HepG2 (cell line): ENCODE data around the gene TUT1. TPM values are rescaled to one million over a fixed set of nuclear protein-coding genes. Genes with fewer than 3 reads are reported as not detected.

Experiments used
- CCDC6 ChIP-seq: sonication (generic); formaldehyde crosslinking; IDR thresholded peaks from 2 replicates; pipeline ENCODE4 v1.8.1; 2022; ENCODE audit warnings: mild to moderate bottlenecking, missing genetic modification reagents, moderate library complexity
- GZF1 ChIP-seq: sonication (generic); formaldehyde crosslinking; IDR thresholded peaks from 2 replicates; pipeline ENCODE4 v1.5.1; 2020; ENCODE audit warnings: mild to moderate bottlenecking, missing genetic modification reagents
- KDM5A ChIP-seq: fragments of 200-600 bp; sonication (generic); IDR thresholded peaks from 2 replicates; pipeline ENCODE4 v1.7.0; 2018; ENCODE audit warnings: antibody characterized with exemption, mild to moderate bottlenecking, low read length, borderline replicate concordance
- MED8 ChIP-seq: sonication (generic); formaldehyde crosslinking; IDR thresholded peaks from 2 replicates; pipeline ENCODE4 v1.8.1; 2023; ENCODE audit warnings: mild to moderate bottlenecking, missing genetic modification reagents; ENCODE audit not compliant: insufficient replicate concordance
- MEF2D ChIP-seq: sonication (generic); formaldehyde crosslinking; IDR thresholded peaks from 2 replicates; pipeline ENCODE4 v1.5.1; 2020; ENCODE audit warnings: mild to moderate bottlenecking, missing genetic modification reagents
- NFIC ChIP-seq: IDR thresholded peaks from 2 replicates; pipeline ENCODE4 v1.6.1; 2012; ENCODE audit warnings: mild to moderate bottlenecking, low read length, inconsistent platforms
- SAFB2 ChIP-seq: sonication (generic); formaldehyde crosslinking; IDR thresholded peaks from 2 replicates; pipeline ENCODE4 v1.5.1; 2020; ENCODE audit warnings: missing genetic modification reagents, low read depth, mild to moderate bottlenecking, borderline replicate concordance
- SMARCE1 ChIP-seq: fragments of 450-650 bp; IDR thresholded peaks from 2 replicates; pipeline ENCODE4 v1.6.1; 2017; ENCODE audit warnings: borderline replicate concordance
- ZFX ChIP-seq: sonication (generic); formaldehyde crosslinking; IDR thresholded peaks from 2 replicates; pipeline ENCODE4 v1.4.0; 2020; ENCODE audit warnings: mild to moderate bottlenecking, low read depth, missing genetic modification reagents, moderate library complexity
- ZNF260 ChIP-seq: sonication (generic); formaldehyde crosslinking; IDR thresholded peaks from 2 replicates; pipeline ENCODE4 v1.4.0; 2020; ENCODE audit warnings: missing genetic modification reagents, low read depth, mild to moderate bottlenecking, borderline replicate concordance
- ZNF350 ChIP-seq: sonication (generic); formaldehyde crosslinking; IDR thresholded peaks from 2 replicates; pipeline ENCODE4 v1.4.0; 2020; ENCODE audit warnings: mild to moderate bottlenecking, low read depth, missing genetic modification reagents, borderline replicate concordance
- ZNF430 ChIP-seq: sonication (generic); formaldehyde crosslinking; IDR thresholded peaks from 2 replicates; pipeline ENCODE4 v1.9.0; 2021; ENCODE audit warnings: mild to moderate bottlenecking, missing genetic modification reagents
- ZNF572 ChIP-seq: sonication (generic); formaldehyde crosslinking; IDR thresholded peaks from 2 replicates; pipeline ENCODE4 v1.5.1; 2020; ENCODE audit warnings: mild to moderate bottlenecking, missing genetic modification reagents
- ZNF652 ChIP-seq: IDR thresholded peaks from 2 replicates; pipeline ENCODE4 v1.6.1; 2016; ENCODE audit warnings: low read depth, borderline replicate concordance
- ZNF747 ChIP-seq: sonication (generic); formaldehyde crosslinking; IDR thresholded peaks from 2 replicates; pipeline ENCODE4 v1.8.1; 2023; ENCODE audit warnings: missing genetic modification reagents, mild to moderate bottlenecking, borderline replicate concordance
- polyA plus RNA-seq, 8 experiments: library from polyadenylated mRNA; depleted of rRNA in 3 of 8; stranded (reverse) in 7 of 8; unstranded in 1 of 8; fragments of >200 nt; fragmentation: Illumina TruSeq in 4 of 8; extraction: Trizol in 4 of 8; gene quantifications; 2 replicates each; pipeline versions ENCODE4 v1.2.1 to v1.2.3, GENCODE V29; 2011 to 2016; ENCODE audit warnings: low read depth in 4 of 8, missing spikeins in 1 of 8, mixed read lengths in 1 of 8; ENCODE audit not compliant: insufficient read depth in 1 of 8
- total RNA-seq, 5 experiments: library from RNA; depleted of rRNA; stranded (reverse); fragments of >200 nt; fragmentation: Illumina TruSeq; extraction: Trizol; gene quantifications; 2 replicates each; pipeline ENCODE4 v1.2.3, GENCODE V29; 2016; ENCODE audit warnings: low read depth in 1 of 5
- TF ChIP-seq, protein P1 (sequence below): sonication (generic); formaldehyde crosslinking; IDR thresholded peaks from 2 replicates; pipeline ENCODE4 v1.9.0; 2021; ENCODE audit warnings: missing genetic modification reagents, borderline replicate concordance
- TF ChIP-seq, protein P2 (sequence below): sonication (generic); formaldehyde crosslinking; IDR thresholded peaks from 2 replicates; pipeline ENCODE4 v1.5.1; 2020; ENCODE audit warnings: missing genetic modification reagents, mild to moderate bottlenecking, borderline replicate concordance
- TF ChIP-seq, protein P3 (sequence below): IDR thresholded peaks from 2 replicates; pipeline ENCODE4 v1.6.1; 2018; ENCODE audit warnings: missing genetic modification reagents
- TF ChIP-seq, protein P4 (sequence below): sonication (generic); formaldehyde crosslinking; IDR thresholded peaks from 2 replicates; pipeline ENCODE4 v1.8.0; 2022; ENCODE audit warnings: missing genetic modification reagents, low read depth, mild to moderate bottlenecking, borderline replicate concordance

TUT1 gene
- total and polyA plus RNA-seq, 2 of the 13 experiments (the other 11 are each of a cell fraction or from before 2014, with no cell fraction given): 9.7 to 14.3 TPM

DNA sequence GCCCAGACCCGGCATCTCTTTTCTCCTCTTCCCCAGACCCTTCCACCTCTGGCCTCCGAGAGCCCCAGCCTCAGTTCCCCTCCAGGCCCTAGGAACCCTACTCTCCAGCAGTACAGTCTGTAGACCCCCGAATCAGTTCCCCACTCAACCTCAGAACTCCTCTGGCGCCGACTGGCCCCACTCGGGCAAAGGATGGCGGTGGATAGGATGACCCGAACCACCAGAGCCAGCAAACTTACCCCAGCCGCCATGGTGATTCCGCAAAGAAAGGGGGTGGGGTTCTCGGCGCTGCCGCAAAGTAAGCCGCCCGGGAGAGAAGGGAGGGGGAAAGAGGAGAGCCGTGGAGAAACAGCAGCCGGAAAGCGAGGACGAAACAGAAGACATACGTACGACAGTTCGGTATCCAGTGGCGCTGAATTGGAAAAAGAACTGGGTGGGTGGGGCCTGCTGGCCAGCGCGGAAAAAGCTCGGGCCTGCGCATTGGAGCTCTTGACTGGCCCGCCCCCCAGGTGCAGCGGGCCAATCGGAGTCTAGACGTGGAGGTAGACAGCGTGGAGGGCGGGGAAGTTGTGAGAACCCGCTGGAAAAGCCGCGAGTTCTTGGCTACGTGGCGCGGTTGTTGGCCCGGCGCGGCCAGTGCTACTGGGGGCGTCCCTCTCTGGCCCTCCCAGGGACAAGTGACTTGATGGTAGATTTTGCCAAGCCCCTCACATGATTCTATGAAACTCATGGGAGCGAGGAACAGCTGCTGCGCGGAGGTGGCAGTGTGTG lies 17.5 kb downstream of the TUT1 start, which contains the start of gene EEF1G (continued):
- TF ChIP-seq, protein P1, sequence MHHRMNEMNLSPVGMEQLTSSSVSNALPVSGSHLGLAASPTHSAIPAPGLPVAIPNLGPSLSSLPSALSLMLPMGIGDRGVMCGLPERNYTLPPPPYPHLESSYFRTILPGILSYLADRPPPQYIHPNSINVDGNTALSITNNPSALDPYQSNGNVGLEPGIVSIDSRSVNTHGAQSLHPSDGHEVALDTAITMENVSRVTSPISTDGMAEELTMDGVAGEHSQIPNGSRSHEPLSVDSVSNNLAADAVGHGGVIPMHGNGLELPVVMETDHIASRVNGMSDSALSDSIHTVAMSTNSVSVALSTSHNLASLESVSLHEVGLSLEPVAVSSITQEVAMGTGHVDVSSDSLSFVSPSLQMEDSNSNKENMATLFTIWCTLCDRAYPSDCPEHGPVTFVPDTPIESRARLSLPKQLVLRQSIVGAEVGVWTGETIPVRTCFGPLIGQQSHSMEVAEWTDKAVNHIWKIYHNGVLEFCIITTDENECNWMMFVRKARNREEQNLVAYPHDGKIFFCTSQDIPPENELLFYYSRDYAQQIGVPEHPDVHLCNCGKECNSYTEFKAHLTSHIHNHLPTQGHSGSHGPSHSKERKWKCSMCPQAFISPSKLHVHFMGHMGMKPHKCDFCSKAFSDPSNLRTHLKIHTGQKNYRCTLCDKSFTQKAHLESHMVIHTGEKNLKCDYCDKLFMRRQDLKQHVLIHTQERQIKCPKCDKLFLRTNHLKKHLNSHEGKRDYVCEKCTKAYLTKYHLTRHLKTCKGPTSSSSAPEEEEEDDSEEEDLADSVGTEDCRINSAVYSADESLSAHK: no peak
- TF ChIP-seq ZFX (CRISPR knock-in tag) (peak; percentile 92), KDM5A (peak; percentile 93; the same call in 1 of the 2 replicates), ZNF430 (CRISPR knock-in tag) (peak; percentile 92), CCDC6 (no peak), GZF1 (CRISPR knock-in tag) (no peak), ZNF747 (CRISPR knock-in tag) (peak; percentile 57), ZNF350 (CRISPR knock-in tag) (peak; percentile 91; the same call in 1 of the 2 replicates), MED8 (CRISPR knock-in tag) (peak; percentile 81), MEF2D (CRISPR knock-in tag) (peak; percentile 15; the same call in 1 of the 2 replicates), ZNF260 (CRISPR knock-in tag) (no peak), ZNF572 (0 out of 2 replicates have a peak, but pooled peaks have one; percentile 32), NFIC (no peak), ZNF652 (CRISPR knock-in tag) (no peak), SAFB2 (CRISPR knock-in tag) (no peak; the same call in 1 of the 2 replicates), SMARCE1 (no peak)
- TF ChIP-seq, protein P2, sequence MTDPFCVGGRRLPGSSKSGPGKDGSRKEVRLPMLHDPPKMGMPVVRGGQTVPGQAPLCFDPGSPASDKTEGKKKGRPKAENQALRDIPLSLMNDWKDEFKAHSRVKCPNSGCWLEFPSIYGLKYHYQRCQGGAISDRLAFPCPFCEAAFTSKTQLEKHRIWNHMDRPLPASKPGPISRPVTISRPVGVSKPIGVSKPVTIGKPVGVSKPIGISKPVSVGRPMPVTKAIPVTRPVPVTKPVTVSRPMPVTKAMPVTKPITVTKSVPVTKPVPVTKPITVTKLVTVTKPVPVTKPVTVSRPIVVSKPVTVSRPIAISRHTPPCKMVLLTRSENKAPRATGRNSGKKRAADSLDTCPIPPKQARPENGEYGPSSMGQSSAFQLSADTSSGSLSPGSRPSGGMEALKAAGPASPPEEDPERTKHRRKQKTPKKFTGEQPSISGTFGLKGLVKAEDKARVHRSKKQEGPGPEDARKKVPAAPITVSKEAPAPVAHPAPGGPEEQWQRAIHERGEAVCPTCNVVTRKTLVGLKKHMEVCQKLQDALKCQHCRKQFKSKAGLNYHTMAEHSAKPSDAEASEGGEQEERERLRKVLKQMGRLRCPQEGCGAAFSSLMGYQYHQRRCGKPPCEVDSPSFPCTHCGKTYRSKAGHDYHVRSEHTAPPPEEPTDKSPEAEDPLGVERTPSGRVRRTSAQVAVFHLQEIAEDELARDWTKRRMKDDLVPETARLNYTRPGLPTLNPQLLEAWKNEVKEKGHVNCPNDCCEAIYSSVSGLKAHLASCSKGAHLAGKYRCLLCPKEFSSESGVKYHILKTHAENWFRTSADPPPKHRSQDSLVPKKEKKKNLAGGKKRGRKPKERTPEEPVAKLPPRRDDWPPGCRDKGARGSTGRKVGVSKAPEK: no peak
- TF ChIP-seq, protein P3, sequence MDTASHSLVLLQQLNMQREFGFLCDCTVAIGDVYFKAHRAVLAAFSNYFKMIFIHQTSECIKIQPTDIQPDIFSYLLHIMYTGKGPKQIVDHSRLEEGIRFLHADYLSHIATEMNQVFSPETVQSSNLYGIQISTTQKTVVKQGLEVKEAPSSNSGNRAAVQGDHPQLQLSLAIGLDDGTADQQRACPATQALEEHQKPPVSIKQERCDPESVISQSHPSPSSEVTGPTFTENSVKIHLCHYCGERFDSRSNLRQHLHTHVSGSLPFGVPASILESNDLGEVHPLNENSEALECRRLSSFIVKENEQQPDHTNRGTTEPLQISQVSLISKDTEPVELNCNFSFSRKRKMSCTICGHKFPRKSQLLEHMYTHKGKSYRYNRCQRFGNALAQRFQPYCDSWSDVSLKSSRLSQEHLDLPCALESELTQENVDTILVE (CRISPR knock-in tag): peak; percentile 42; the same call in 1 of the 2 replicates
- TF ChIP-seq, protein P4, sequence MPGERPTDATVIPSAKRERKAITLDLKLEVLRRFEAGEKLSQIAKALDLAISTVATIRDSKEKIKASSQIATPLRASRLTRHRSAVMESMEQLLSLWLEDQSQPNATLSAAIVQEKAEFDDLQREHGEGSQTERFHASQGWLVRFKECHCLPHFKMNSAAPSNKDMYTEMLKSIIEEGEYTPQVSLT (CRISPR knock-in tag): no peak
